ENCODE results near the gene GJB1. TPM values are rescaled to one million over a fixed set of nuclear protein-coding genes. Genes with fewer than 3 reads are reported as not detected.

The GJB1 gene
- total RNA-seq, 1 experiment from 2014 or later = not detected

DNA sequence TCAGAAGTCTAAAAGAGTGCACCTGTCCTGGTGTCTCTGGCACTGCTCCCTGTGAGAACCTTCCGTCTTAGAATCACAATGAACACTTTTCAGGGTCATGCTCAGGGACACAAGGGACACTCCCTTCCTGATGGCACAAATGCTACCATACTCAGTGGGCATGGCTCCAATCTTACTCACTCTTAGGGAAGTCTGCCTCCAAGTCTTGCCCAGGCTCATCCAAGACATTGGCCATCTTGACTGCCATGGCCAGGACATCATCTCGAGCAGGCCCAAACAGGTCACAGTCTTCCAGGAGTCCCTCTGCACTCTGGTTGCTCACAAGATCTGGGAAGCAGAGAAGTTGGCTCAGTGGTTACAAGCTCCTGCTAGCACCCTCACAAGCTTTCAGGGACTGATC lies 22.1 kb downstream of the GJB1 start:
- no CpG with 5 or more reads among the region's 2 CpGs for WGBS (ENCODE audit: extremely low coverage, insufficient read length, low lambda C conversion rate)

More for the DNA sequence above, 22.1 kb downstream of the GJB1 start:
- no peaks in the 10 kb centered on the region; a peak in 1 of 4 replicates for H3K4me1 Mint-ChIP-seq
- no peaks in the 10 kb centered on the region for H3K27me3 ChIP-seq (ENCODE audit: insufficient read depth, low read length)
- no peak overlapping the region for H3K4me3 Mint-ChIP-seq
- H2BK5ac ChIP-seq (ENCODE audit: insufficient read length, low read length) = no peak overlapping the region
- H3K4ac ChIP-seq (ENCODE audit: low read depth, low read length) = no peak overlapping the region
- peaks cover 83 to 92% of the 10 kb centered on the region in 2 experiments for H3K9me3 Mint-ChIP-seq
- no peaks in the 10 kb centered on the region for H4K20me1 ChIP-seq (ENCODE audit: control insufficient read depth, insufficient read depth, insufficient read length)
- DNase-seq = no peak
- H3K27me3 Mint-ChIP-seq (ENCODE audit: low read depth) = no peaks in the 10 kb centered on the region
- H3K23me2 ChIP-seq (ENCODE audit: insufficient read length, low read depth, low read length, poor library complexity, severe bottlenecking) = peaks cover 4% of the 10 kb centered on the region
- H3K27ac Mint-ChIP-seq = peak overlapping the region in 2 of 3 experiments; percentile 16; a peak in 2 of 7 replicates
- no peak overlapping the region for H2AFZ ChIP-seq (ENCODE audit: low read length)
- H3K56ac ChIP-seq (ENCODE audit: insufficient read length, low read depth, low read length) = no peak overlapping the region
- H4K8ac ChIP-seq (replicated peaks; ENCODE audit: insufficient read length, low read depth, low read length) = no peak overlapping the region
- H2AK5ac ChIP-seq (ENCODE audit: insufficient read length, low read length) = no peak overlapping the region
- H2BK12ac ChIP-seq (ENCODE audit: insufficient read length, low read depth, low read length) = no peak overlapping the region
- no peak overlapping the region for H2BK15ac ChIP-seq (ENCODE audit: low read depth, low read length)
- H2BK120ac ChIP-seq (ENCODE audit: low read depth, low read length, poor library complexity, severe bottlenecking) = no peak overlapping the region
- H3K18ac ChIP-seq (ENCODE audit: insufficient read length, low read depth, low read length) = no peak overlapping the region
- H3K23ac ChIP-seq (ENCODE audit: insufficient read length, low read depth, low read length) = no peak overlapping the region
- no peak overlapping the region for H4K91ac ChIP-seq (ENCODE audit: insufficient read length, low read depth, low read length)
- H2BK20ac ChIP-seq (ENCODE audit: low read depth, low read length, poor library complexity, severe bottlenecking) = no peak overlapping the region
- H3K79me2 ChIP-seq (ENCODE audit: insufficient read depth, low read length) = no peaks in the 10 kb centered on the region
- H3K9me3 ChIP-seq (ENCODE audit: control insufficient read depth, low read depth, low read length) = peaks cover 56% of the 10 kb centered on the region
- TF ChIP-seq, protein P1, sequence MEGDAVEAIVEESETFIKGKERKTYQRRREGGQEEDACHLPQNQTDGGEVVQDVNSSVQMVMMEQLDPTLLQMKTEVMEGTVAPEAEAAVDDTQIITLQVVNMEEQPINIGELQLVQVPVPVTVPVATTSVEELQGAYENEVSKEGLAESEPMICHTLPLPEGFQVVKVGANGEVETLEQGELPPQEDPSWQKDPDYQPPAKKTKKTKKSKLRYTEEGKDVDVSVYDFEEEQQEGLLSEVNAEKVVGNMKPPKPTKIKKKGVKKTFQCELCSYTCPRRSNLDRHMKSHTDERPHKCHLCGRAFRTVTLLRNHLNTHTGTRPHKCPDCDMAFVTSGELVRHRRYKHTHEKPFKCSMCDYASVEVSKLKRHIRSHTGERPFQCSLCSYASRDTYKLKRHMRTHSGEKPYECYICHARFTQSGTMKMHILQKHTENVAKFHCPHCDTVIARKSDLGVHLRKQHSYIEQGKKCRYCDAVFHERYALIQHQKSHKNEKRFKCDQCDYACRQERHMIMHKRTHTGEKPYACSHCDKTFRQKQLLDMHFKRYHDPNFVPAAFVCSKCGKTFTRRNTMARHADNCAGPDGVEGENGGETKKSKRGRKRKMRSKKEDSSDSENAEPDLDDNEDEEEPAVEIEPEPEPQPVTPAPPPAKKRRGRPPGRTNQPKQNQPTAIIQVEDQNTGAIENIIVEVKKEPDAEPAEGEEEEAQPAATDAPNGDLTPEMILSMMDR (conservative IDR thresholded peaks at IDR 0.05) = no peak
- no peak overlapping the region for H3K4me2 ChIP-seq (ENCODE audit: insufficient read depth, insufficient read length, low read length)
- no peaks in the 10 kb centered on the region for H3K79me1 ChIP-seq (ENCODE audit: insufficient read depth, low read depth, low read length, poor library complexity, severe bottlenecking)
- no peaks in the 10 kb centered on the region for H3K4me1 ChIP-seq (ENCODE audit: insufficient read depth, low read length)
- no peak overlapping the region for H3T11ph ChIP-seq (ENCODE audit: low read length)
- no peak overlapping the region for H3K27ac ChIP-seq (ENCODE audit: insufficient read length, low read depth, low read length)
- no peak overlapping the region for H3K9ac ChIP-seq (ENCODE audit: extremely low read depth, insufficient read length, low read length)
- H3K14ac ChIP-seq (ENCODE audit: insufficient read depth, low read length) = no peak overlapping the region
- no peak overlapping the region for H4K5ac ChIP-seq (ENCODE audit: insufficient read length, low read depth, low read length)
- H3K36me3 Mint-ChIP-seq (ENCODE audit: insufficient read depth in 1 of 3, low read depth in 3 of 3) = peaks cover 78 to 98% (median 97%) of the 10 kb centered on the region in 3 experiments

Data from H9 (cell line).